Fibroblast of skin of scalp (primary cell): ENCODE measurements around the gene TMEM254.
"Not testable (repeated sequence)": the region's sequence is repeated elsewhere in the genome, so short reads cannot be mapped to it uniquely, and the experiment has no call there.

ENCODE experiments used
- DNase-seq: peaks from one replicate; pipeline ENCODE4 v3.0.0-alpha.2; 2013

TMEM254 gene

DNA sequence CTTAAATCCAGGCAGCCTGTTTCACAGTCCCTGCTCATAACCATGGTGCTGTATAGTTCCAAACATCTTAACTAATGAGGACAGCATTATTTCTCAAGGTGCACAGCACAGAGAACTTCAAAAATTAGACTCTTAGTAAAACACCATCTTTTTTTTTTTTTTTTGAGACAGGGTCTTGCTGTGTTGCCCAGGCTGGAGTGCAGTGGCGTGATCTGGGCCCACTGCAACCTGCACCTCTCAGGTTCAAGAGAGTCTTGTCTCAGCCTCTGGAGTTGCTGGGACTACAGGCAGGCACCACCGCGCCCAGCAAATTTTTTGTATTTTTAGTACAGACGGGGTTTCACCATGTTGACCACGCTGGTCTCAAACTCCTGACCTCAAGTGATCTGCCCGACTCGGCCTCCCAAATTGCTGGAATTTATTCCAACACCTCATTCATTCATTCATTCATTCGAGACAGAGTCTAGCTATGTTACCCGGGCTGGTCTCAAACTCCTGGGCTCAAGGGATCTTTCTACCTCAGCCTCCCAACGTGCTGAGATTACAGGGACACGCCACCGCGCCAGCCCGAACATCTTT, 507 bp upstream of the TMEM254 start:
- no peak for DNase-seq

DNA sequence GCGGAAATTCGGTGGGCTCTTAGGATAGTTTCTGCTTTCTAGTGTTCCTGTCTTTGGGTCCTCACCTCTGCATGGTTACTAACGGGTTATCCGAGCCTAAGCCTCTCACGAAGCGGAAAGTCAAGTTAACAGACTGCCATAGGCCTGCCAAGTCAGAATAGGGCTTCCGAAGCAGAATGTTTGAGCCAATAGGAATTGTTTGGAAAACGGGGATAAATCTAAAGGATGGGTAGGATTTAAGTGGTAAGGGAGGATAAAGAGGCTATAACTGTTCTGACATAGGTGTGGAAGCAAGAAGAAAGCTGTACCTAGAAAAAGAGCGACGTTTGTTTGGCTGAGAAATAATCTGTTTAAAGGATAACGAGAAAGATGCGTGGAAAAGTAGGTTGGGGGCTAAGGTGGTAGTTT, 851 bp downstream of the TMEM254 start:
- DNase-seq: no peak

DNA sequence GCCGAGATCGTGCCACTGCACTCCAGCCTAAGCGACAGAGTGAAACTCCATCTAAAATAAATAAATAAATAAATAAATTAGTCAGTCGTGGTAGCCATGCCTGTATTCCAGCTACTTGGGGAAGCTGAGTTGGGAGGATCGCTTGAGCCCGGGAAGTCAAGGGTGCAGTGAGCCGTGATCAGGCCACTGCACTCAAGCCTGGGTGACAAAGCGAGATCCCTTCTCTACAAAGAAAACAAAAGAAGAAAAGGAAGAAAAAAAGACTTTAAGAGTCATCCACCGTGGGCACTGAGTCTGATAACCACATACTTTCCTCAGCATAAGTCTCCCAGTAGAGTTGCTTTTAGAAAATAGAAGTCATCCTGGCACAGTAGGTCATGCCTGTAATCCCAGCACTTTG, 2.6 kb downstream of the TMEM254 start:
- DNase-seq: no peak

DNA sequence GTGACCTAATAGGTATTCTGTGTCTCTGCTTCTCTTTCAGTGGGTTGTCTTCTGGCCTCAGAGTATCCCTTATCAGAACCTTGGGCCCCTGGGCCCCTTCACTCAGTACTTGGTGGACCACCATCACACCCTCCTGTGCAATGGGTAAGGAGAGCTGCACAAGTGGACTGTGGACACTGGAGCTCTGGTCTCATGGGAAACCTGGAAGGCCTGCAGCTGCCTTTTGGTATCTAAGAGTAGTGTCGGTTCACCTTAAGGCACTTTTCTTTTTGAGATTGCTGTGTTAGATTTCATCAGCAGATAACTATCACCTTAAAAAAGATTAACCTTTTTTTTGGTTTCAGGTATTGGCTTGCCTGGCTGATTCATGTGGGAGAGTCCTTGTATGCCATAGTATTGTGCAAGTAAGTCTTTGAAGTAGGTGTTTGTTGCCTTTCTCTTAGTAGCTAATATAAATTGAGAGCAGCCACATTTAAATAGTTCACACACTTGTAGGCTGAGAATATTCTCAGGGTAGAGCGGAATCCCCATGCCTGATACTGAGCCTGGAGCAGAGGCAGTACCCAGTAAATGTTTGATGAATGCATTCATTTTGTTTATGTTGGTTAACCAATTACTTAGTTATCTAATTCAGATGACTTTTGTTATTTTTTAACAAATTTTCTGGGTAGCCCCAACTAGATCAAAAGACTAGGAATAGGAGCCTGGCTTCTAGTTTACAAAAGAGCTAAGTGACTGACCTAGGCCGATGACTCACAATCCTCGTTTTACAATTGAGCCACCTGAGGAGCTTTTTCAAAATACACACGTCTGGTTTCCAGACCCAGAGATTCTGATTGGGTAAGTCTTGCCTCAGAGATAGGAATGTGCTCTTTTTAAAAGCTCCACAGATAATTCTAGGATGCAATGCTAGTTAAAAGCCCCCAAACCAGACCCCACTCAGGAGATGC, 3.6 kb downstream of the TMEM254 start:
- no peak for DNase-seq

DNA sequence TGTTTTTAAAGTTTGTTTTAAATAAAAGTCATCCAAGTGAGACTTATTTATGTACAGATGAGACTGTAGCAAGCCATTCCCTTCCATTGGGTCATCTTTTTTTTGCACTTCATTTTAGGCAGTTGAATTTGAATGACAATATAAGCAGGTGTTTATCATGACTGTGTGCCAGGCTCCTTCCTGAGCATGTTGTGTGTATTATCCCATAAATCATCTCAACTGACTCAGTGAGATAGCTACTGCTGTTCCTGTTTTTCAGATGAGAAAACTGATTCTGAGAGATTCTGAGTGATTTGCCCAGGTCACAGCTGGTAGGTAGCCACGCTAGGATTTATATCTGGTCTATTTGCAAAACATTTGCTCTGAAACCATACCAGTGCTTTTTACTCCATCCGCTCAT, 11.7 kb downstream of the TMEM254 start:
- DNase-seq: no peak

DNA sequence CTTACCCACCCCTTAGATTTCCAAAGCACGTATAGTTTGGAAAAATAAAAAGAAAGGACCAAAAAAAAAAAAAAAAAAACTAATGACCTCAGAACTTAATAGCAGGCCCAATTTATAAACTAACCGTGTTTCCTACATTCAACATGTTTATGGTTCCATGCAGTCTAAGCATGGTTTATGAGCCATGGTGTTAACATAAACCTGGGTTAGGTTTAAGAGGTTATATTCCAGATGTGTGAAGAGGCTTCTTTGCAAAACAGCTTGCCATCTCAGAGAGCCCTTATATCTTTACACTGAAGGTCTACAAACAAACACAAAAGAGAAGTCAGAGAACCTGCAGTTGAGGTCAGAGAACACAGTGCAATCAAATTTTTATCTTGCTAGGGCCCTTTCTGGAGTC, 15.8 kb downstream of the TMEM254 start:
- DNase-seq: no peak

DNA sequence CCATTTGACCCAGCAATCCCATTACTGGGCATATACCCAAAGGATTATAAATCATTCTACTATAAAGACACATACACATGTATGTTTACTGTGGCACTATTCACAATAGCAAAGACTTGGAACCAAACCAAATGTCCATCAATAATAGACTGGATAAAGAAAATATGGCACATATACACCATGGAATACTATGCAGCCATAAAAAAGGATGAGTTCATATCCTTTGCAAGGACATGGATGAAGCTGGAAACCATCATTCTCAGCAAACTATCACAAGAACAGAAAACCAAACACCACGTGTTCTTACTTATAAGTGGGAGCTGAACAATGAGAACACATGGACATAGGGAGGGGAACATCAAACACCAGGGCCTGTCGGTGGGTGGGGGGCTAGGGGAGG, 19.8 kb downstream of the TMEM254 start:
- DNase-seq: not testable (repeated sequence)

DNA sequence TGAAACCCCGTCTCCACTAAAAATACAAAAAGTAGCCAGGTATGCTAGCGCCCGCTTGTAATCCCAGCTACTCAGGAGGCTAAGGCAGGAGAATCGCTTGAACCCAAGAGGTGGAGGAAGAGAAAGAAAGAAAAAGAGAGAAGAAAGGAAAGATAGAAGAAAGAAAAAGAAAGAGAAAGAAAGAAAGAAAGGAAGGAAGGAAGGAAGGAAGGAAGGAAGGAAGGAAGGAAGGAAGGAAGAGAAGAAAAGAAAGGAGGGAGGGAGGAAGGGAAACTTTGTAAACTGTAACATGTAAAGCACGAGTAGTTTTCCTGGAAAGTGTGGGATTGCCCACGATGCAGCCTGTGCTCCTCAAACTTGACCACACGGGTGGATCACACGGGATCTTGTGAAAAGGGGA, 20.8 kb downstream of the TMEM254 start:
- not testable (repeated sequence) for DNase-seq

DNA sequence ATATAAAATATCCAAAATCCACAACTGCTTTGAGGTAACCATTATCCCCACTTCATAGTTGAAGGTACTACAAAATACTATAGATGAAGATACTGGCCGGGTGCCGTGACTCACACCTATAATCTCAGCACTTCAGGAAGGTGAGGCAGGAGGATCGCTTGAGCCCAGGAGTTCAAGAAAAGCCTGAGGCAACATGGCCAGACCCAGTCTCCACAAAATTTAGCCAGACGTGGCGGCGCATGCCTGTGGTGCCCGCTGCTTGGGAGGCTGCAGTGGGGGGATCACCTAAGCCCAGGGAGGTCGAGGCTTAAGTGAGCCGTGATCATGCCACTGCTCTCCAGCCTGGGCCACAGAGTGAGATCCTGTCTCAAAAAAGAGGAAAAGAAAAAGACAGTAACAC, 21.7 kb downstream of the TMEM254 start:
- DNase-seq: no peak

DNA sequence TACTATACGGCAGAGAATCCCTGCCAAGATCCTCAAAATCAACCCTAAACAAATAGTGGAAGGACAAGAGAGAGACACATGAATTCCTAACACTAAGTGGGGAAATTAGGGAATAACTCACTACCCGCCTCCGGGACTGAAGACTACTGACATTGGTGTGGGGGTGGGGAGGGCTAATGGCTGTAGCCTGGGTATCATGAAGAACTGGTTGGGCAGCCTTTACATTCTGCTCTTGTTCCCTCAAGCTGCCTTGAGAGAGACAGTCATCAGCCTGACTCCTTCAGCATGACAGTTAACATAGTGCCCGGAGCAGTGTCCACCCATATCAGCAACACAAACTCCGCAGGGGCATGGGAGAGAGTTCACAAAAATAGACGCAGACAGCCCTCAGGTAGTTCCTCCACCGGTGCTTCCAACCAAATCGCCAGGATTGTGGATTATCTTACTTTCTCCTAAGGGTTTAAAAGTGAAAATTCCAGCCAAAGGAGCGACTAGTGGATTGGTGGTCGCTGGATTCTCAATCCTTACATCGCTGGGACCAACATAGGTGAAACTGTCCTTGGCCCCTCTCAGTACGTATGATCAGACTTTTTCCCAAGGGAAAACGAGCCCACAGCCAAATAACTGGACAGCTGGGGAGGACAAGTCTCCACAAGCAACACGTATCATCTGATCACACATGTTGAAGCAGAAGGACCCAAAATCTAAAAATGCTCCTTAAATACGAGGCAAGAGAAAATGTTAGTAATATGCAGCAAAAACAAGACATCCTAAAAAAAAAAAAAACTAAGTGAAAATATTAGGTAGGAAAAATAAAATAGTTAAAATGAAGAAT, 22.6 kb downstream of the TMEM254 start:
- DNase-seq: no peak

DNA sequence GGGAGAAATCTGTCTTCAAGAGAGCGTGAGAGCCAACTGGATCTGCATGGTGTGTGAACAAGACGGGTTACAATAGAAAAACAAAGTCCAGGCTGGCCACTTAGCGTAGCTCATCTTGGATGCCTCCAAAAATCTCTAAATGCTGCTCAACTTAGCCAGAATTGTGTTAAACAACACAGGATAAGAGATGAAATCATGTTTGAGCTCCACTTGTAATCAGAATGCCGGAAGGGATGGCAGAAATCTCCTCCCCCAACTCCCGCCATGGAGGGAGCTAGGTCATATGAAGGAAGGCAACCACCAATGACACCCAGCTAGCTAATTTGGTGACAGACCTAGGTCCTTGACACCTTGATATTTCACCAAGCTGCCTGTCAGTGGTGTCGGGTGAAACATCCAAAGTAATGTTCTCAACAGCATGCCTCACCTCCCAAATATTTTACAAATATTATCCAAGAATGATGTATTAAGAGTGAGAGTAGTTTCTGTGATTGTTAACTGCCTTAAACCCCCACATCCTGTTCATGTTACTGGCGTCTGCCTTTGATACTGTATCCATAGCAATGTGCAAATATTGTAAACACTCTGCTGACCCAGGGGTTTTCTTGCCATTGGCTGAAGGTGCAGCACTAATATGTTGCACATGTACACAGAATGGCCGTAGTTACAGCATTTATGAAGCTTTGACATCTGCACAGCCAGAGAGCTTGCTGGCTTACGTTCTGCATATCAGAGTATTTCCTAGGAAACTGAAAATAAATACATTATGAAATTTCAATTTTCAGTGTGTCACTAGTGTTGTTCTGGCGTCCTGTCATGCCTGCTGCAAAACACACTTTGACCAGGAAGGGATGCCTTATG, 25.8 kb downstream of the TMEM254 start:
- DNase-seq: peak; percentile 74

DNA sequence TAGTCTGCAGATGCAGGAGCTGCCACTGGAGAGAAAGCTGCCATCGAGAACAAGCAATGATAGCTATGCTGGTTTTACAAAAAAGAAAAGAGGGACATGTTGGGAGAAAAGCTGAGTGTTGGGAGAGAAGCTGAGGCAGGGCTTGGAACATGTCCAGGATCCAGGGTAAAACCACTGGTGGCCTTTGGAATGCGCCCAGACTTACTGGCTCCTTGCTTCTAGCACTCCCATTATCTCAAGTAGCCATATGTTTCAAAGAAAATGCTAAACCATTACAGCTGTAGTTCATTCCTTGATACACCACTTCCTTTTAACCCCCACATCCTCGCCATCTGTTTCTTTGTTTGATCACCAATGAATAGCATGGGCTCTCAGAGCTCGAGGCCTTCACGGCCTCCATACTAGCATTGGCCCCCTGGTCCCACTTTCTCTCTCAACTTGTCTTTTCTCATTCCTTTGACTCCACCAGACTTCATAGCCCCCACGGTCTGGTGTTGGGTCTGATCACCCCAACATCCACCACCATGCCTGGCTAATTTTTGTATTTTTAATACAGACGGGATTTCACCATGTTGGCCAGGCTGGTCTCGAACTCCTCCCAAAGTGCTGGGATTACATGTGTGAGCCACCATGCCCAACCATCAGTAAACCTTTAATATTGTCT, 30.2 kb downstream of the TMEM254 start:
- DNase-seq: no peak

DNA sequence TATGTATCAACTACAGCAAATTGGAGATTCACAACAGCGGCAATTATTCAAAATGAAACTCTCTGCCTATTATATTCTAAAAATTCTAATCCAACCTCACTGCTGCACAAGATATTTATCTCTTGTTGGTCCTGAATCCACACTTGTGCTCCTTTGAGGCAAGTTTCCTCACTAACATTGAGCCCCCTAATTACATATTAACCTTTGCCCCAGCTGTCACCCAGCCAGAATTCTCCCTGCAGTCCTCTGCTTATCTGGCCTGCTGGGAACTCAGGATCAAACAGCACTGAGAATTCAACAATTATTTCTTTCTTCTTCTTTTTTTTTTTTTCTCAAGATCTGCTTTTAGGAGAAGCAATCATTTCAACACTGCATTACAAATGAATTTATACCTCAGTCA, 32.5 kb downstream of the TMEM254 start:
- no peak for DNase-seq

DNA sequence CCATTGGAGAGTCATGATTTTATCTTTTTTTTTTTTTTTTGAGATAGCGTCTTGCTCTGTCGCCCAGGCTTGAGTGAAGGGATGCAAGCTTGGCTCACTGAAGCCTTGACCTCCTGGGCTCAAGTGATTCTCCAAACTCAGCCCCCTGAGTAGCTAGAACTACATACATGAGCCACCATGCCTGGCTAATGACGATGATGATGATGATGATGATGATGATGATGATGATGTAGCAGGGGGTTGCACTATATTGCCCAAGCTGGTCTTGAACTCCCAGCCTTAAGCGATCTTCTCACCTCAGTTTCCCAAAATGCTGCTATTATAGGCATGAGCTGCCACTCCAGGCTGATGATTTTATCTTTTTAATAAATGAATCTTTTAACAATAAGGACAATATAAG, 40.2 kb downstream of the TMEM254 start:
- no peak for DNase-seq

DNA sequence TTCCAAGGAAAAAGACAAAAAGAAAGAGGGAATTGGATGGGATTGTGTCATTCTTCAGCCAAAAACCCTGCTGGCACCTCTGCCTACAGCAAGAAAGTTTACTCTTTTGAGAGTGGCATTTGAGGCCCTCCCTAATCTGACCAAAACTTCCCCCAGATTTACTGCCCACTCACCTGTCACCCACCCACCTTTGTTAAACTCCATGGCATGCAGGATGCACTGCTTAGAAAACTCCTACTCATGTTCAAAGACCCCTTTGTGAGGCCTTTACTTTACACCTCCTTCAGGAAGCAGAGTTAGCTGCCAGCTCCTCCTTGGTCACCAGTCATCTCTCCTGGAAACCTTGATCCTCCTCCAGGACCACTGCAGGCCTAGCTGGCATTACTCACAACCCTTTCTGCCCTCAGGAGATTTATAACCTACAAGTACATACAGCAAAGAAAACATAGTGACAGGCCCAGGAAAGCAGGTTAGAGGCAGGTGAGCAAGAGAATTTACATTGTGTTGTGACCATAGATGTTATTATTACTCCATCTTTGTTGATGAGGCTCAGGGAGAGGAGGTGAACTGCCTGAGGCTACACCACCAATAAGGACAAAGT, 43.7 kb downstream of the TMEM254 start:
- DNase-seq: no peak

DNA sequence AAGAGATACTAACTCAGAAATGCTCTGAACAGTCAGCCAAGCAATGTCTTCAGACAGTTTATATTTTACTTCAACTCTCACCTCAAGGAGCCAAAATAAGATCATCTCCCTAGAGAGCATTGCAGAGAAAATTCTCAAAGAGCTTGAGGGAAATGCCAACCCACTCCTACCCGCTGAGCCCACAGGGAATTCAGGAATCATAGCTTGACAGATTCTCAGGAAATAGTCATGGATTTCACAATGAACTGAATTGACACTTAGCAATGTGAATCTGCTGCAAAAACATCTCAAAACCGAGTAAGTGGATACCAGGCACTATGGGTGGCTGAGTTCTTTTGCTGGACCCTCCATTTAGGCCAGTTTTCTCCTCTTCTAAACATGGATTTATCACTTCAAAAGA, 44.3 kb downstream of the TMEM254 start:
- DNase-seq: peak; percentile 89

DNA sequence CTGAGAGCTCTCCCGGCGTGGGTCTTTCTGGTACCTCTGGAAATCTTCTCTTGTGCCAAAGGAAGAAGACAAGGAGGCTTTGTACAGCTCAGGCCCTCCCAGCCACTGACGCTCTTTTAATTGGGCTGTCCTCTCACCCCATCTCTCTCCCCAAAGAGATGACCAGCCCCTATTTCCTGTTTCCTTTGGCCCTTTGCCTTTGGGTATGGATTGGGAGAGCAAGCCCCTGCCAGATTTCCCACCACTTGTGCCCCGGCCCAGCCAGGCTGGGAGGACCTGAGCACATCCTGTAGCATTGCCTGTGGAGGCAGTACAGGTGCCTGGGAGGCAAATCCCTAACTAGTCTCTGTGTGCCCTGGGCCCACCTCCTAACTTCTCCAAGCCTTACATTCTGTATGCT, 48.4 kb downstream of the TMEM254 start:
- no peak for DNase-seq

DNA sequence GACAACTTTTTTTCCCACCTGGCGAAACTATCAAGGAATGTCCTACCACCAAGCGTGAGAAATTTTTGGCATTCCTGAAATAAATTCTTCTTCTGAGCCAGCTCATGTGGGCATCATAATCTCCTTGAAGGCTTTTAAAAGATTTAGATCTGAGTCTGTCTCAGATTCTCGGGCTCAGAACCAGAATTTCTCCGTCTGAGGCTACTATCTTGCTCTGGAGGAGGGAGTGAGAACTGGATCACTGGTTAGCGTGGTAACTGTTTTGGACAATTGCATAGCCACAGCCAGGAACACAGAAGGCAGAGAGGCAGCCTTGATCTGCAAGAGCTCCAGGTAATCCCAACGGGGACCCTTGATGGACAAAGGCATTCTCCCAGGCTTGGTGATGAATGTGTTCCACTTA, 53.0 kb downstream of the TMEM254 start:
- DNase-seq: peak; percentile 45

DNA sequence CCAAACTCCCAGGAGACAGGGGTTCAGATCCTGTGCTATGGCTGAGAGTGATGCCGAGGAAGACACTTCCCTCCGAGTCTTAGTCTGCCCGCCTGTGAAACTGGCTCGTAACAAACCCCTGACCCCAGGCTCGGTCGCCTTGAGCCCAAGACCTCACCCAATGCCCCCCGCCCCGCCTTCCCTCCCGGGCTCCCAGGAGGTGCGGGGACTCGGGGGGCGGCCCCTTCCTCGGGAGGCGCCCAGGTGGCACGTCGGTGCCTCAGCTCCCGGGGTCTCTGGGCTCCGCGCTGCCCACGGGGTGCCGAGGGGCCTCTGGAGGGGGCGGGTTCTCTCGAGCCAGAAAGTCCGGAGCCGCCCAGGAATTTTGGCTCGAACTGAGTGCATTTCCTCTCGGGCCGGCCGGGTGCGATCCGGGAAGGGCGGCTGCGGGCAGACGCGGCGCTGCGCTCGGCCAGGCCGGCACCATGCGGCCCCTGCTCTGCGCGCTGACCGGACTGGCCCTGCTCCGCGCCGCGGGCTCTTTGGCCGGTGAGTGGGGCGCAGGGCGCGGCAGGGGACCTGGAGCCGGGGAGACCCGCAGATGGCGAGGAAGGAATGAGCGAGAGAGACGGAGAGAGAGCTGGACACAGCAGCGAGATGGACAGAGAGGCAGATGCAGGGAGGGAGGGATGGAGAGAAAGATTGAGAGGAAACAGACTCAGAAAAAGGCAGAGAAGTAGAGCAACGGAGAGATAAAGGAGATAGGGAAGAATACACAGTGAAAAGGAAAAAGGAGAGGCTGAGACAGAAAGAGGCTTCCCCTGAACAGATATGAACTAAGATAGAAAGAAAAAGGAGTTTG, 54.1 kb downstream of the TMEM254 start, which contains the start of gene PLAC9:
PLAC9 (plus strand) TSS at position 432 of the 841 bp plus-strand sequence; CDS start at position 465, 33 bp downstream.
- DNase-seq: peak; percentile 48

DNA sequence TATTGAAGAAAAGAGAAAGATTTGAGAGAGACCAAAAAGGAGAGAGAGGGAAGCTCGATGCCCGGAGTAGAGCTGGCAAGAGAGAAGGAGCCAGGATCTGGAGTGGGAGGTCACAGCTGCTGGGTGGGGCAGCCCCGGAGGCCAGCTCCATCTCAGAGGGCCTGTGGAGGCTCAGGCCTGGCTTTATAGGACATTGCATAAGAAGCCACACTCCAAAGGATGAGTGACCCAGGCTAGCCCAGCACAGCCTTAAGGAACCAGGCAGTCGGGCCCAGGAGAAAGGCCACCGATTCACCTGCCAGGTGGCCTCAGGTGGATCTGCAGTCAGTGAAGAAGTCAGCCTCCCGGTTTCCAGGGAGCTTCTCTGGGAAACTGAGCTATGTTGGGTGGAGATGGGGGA, 54.7 kb downstream of the TMEM254 start:
- no peak for DNase-seq
